ENCODE results near the gene TUFT1.
"Not testable (repeated sequence)": the region's sequence is repeated elsewhere in the genome, so short reads cannot be mapped to it uniquely, and the experiment has no call there.

The TUFT1 gene

DNA sequence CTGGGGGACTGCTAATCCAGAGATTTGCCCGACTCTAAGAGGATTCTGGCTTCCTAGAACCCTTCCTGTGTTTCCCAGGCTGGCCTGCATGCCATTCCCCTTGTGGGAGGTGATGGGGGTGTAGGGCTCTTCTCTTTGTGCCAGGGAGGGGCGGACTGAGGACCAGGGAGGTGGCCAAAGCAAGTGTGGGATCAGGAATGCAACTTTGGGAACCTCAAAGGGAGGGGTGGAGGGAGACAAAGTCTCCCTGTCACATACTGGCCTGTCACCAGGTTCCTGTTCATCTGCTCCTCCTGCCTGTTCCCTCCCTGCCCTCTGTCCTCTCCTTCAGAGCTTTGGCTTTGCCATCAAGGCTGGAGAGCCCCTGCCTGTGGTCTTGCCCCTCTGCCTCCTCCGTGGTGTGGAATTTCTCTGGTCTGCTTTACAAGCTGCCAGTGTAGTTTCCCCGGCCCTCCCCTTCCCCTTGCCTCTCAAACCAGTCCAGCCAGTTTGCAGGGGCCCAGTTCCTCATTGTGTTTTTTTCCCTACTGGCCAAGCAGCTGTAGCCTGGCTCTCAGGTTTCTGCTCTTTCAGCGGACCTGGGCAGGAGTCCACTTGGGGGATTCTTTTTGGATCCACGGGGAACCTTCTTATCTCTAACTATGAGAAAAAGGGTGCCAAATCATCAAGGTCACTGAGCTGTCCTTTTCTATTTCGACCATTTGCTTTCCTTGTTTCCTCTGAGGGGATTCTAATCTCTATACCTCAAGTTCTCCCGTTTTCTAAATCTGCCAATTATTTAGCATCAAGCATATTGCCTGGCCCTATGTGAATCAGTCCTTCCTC is 27.1 kb upstream of the TUFT1 start:
- DNase-seq = no peak

DNA sequence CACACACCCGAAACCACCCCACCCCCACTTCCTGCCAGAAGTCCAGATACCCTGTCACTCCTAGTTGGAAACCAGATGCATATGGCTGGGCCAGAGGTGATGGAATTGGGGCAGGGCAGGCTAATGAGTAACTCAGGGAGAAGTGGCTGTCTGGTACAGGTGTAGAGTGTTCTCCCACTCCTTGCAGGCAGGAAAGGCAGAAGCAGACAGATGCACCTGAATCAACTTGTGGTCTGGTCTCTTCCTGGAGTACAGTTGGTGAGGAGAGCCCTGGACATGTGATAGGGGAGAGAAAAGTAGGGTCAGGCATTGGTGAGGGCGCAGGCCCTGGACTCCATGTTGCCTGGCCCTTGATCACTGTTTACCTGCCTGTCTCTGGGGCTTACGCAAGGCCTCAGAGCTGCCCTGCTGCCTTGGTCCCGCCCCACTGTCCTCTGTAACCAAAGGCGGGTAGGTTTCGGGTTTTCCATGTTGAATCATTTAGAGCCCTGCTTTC is 26.4 kb upstream of the TUFT1 start:
- DNase-seq = no peak

DNA sequence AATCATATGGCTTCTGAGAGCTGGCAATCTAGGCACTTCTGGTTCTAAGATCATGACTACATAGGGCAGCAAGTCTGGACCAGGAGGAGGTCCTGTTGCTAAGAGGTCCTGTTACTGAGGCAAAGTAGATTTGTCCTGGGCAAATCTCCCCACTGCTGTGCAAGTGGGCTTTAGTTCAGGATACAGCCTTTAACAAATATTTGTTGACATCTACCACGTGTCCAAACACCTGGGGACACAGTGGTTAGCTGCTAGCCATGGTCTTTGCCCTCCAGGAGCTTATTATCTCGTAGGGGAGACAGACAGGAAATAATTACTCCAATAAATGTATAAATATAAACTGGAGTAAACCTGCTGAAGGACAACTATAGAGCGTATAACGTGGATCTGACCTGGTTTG is 25.7 kb upstream of the TUFT1 start:
- DNase-seq = no peak

DNA sequence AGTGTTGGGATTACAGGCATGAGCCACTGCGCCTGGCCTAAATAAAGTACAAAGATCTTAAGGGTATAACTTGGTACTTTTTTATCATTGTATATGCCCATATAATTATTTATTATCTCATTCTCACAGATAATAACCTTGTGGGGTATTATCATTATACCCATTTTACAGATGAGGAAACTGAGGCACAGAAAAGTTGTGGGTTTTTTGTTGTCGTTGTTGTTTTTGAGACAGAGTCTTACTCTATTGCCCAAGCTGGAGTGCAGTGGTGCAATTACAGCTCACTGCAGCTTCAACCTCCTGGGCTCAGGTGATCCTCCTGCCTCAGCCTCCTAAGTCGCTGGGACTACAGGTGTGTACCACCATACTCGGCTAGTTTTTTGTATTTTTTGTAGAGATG is 24.8 kb upstream of the TUFT1 start:
- no peak for DNase-seq

DNA sequence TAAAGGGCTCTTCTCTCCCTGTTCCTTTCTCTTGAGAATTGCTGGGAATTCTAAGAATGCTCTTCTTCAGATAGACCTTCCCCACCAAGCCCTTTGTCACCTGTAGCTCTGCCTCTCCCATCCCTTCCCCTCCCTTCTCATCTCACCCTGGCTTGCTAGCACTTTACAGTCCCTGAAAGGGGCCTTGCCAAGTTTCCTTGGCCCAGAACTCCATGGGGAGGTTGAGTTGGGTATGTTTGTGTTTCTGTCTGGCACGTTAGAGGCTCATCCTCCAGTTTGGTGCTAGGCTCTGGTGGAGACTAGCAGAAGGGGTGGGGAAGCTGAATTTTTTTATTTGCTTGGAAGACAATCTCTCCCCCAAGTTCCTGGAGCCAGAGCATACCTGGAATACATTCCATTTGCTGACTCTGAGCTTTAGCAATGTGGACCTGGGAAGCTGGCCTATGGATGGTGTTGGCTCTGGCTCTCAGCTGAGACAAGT is 24.0 kb upstream of the TUFT1 start:
- no peak for DNase-seq

DNA sequence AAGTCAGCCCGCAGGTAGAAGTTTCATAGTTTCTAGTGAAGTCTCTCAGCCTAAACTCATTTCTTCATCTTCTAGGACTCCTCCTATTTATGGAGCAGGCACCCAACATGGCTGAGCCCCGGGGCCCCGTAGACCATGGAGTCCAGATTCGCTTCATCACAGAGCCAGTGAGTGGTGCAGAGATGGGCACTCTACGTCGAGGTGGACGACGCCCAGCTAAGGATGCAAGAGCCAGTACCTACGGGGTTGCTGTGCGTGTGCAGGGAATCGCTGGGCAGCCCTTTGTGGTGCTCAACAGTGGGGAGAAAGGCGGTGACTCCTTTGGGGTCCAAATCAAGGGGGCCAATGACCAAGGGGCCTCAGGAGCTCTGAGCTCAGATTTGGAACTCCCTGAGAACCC is 21.7 kb upstream of the TUFT1 start:
- DNase-seq = no peak

DNA sequence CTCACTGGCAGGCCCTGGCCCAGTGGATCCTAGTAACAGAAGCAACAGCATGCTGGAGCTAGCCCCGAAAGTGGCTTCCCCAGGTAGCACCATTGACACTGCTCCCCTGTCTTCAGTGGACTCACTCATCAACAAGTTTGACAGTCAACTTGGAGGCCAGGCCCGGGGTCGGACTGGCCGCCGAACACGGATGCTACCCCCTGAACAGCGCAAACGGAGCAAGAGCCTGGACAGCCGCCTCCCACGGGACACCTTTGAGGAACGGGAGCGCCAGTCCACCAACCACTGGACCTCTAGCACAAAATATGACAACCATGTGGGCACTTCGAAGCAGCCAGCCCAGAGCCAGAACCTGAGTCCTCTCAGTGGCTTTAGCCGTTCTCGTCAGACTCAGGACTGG is 21.2 kb upstream of the TUFT1 start:
- DNase-seq = no peak

DNA sequence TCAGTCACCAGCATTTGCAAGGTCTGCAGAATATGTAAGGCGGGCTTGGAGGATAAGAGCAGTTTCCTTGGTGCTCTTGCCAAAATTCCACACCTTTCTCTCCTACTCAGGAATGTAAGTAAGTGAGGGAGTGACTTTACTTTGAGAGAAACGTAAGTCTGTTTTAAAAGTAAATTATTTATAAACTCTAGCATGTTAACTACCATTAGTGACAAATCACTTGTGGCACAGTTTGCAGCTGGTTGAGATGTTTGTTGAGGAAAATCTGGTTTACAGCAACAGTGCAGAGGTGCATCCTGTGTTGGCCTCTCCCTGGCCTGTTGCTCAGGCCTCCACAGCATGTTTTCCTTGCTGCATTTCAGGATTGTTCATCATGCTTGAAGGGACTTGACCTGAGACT is 20.4 kb upstream of the TUFT1 start:
- no peak for DNase-seq

DNA sequence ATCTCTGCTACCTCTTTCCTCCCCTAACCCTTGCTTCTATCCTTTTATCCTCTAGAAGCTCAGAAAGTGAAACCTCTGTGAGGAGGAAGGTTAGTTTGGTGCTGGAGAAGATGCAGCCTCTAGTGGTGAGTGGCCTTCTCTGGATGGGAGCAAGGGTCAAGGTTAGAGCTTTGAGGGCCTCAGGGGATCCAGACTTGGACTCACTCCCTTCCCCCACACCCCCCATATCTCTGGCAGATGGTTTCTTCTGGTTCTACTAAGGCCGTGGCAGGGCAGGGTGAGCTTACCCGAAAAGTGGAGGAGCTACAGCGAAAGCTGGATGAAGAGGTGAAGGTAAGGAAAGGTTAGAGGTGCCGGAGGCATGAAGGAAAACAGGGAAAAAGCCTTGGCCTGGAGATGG is 19.8 kb upstream of the TUFT1 start:
- DNase-seq = no peak

DNA sequence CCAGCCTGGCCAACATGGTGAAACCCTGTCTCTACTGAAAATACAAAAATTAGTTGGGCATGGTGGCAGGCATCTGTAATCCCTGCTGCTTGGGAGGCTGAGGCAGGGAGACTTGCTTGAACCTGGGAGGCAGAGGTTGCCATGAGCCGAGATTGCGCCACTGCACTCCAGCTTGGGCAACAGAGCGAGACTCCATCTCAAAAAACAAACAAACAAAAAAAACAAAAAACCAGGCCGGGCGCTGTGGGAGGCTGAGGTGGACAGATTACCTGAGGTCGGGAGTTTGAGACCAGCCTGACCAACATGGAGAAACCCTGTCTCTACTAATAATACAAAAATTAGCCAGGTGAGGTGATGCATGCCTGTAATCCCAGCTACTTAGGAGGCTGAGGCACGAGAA is 17.7 kb upstream of the TUFT1 start:
- not testable (repeated sequence) for DNase-seq

DNA sequence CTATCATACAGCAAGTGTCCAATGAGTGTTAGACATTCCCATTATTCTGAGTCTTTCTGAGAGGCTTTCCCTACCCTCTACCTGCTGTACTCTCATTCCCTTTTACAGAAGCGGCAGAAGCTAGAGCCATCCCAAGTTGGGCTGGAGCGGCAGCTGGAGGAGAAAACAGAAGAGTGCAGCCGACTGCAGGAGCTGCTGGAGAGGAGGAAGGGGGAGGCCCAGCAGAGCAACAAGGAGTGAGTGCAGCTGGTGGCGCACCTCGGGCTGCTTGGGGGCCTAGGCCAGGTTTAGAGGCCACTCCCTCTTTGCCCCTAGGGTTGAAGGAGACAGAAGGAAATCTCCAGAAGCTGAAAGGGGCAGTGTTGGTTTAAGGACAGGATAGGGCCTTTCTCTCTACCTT is 16.8 kb upstream of the TUFT1 start:
- no peak for DNase-seq

DNA sequence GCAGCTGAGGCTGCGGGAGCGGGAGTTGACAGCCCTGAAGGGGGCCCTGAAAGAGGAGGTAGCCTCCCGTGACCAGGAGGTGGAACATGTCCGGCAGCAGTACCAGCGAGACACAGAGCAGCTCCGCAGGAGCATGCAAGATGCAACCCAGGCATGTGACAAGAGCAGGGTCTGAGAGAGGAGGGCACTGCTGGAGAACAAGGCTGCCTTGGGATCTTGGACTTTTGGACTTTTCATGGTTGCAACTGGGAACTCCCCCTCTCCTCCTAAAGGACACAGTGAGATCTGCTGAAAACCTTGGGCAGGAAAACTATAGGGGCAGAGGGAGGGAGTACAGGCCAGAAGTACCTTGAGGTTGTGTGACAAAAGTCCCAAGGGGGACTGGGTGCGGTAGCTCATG is 15.4 kb upstream of the TUFT1 start:
- no peak for DNase-seq

DNA sequence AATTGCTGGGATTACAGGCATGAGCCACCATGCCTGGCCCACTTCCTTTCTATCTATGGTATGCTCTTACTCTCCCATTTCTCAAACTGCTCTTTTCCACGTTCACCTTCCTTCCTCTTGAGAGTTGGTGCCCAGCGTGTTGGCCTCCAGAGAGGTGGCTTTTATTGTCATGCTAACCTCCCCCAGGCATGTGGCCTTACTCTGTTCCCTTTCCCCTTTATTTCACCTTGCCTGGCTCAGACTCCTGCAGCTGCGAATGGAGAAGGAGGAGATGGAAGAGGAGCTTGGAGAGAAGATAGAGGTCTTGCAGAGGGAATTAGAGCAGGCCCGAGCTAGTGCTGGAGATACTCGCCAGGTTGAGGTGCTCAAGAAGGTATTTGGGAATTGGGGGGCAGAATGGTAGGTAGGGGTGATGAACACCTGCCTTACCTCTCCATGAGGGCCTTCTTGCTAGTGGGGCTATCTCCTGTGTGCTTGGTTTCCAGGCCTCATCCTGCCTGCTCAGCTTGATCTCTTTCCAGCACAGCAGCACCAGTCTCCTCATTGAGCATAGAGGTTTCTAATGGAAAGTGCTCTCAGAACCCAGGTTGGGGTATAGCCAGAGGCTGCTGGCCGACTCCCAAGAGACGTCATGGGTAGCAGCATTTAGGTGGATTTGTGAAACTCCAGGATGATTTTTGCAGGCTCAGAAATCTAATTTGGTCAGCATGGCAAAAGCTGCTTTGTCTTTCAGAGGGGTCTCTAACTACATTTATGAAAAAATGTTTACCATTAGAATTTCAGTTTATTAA is 13.2 kb upstream of the TUFT1 start:
- DNase-seq = no peak

DNA sequence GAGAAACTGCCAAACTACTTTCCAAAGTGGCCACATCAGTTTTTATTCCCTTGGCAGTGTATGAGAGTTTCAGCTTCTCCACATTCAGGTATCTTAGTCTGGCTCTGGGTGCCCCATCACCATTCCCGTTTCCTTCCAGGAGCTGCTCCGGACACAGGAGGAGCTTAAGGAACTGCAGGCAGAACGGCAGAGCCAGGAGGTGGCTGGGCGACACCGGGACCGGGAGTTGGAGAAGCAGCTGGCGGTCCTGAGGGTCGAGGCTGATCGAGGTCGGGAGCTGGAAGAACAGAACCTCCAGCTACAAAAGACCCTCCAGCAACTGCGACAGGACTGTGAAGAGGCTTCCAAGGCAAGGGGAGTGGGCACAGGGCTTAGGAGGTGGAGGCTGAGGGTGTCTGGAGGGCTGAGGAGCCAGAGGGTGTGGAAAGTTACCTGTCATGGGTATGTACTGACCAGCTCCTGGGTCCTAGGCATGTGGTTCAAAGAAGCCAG is 10.9 kb upstream of the TUFT1 start:
- DNase-seq = no peak

DNA sequence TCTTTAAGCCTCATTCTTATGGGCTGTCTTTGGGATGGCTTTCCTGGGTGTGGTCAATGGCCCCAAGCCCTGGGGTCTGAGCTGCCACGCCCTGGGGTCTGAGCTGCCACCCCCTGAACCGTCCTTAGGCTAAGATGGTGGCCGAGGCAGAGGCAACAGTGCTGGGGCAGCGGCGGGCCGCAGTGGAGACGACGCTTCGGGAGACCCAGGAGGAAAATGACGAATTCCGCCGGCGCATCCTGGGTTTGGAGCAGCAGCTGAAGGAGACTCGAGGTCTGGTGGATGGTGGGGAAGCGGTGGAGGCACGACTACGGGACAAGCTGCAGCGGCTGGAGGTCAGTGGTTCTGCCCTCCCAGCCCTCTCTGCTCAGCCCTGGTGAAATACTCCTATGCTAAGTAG is 10.3 kb upstream of the TUFT1 start:
- DNase-seq = no peak

DNA sequence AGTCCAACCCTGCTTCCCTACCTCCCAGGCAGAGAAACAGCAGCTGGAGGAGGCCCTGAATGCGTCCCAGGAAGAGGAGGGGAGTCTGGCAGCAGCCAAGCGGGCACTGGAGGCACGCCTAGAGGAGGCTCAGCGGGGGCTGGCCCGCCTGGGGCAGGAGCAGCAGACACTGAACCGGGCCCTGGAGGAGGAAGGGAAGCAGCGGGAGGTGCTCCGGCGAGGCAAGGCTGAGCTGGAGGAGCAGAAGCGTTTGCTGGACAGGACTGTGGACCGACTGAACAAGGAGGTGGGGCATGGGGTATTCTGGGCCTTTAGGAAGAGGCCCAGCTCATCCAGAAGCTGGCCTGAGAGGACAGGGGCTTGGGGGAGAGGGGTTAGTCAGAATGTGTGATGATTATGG is 9.6 kb upstream of the TUFT1 start:
- DNase-seq = no peak

DNA sequence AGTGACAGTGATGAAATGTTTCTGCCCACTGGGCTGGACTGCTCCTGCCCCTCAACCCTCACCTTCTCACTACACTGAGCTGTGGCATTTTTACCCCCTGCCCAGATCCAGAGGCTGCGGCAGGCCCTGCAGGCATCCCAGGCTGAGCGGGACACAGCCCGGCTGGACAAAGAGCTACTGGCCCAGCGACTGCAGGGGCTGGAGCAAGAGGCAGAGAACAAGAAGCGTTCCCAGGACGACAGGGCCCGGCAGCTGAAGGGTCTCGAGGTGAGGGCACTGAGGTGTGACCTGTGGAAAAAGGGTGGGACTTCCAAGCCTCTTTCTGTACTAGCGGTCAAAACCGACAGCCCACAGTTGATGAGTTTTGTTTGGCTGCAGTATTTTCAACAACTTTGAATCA is 6.2 kb upstream of the TUFT1 start:
- no peak for DNase-seq

DNA sequence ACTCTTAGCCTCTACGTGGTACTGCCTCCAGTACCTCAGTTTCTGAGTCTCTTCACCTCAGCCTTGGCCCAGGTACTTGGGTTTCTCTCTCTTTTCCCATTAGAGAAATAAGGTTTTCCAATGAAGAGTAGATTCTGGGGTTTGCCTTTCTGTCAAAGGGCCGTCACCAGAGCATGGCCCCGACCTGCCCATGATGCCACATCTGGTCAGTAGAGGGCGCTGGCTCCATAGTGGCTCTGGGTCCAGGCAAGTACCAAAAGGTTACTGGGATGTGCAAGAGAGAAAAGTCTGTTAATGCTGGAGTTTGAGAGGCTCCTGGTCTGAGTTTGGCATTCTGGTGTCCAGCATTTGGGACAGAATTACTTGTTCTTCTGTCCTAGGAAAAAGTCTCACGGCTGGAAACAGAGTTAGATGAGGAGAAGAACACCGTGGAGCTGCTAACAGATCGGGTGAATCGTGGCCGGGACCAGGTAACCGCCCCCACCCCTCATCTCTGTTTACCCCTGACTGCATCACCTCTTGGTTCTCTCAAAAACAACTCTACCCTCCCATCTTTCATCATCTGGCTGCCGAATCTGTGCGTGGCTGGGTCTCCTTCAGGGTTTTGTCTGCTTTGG is 5.3 kb upstream of the TUFT1 start:
- DNase-seq = peak; percentile 80

DNA sequence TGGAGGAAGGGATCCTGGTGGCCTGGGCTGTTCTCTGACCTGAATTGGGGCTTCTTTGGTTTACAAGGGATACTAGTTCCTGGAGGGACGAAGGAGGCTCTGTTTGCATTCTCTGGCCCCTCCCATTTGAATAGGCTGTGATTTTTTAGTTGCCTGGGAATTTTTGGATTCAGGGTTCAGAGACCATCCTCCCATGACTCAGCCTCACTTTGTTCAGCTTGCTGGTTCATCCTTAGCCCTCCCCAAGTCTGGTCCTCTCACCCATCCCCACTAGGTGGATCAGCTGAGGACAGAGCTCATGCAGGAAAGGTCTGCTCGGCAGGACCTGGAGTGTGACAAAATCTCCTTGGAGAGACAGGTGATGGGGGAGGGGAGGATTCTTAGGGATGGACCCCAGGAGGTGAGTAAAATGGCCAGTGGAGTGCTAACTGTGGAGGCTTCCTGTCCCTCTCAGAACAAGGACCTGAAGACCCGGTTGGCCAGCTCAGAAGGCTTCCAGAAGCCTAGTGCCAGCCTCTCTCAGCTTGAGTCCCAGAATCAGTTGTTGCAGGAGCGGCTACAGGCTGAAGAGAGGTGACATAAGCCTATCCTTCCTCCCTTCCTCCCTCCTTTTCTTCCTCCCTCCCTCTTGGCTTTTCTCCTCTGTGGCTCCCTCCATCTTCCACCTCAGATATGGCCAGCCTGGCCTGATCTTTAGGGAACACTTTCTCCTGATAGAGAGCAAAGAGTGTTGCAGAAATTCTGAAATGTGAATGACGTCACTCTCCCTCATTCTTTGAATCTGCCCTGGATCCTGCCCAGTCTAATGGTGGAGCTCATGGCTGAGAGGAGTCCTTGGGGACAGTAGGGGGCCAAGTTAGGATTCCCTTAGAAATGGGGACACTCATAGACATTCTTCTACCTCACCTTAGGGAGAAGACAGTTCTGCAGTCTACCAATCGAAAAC is 4.5 kb upstream of the TUFT1 start:
- DNase-seq = no peak

DNA sequence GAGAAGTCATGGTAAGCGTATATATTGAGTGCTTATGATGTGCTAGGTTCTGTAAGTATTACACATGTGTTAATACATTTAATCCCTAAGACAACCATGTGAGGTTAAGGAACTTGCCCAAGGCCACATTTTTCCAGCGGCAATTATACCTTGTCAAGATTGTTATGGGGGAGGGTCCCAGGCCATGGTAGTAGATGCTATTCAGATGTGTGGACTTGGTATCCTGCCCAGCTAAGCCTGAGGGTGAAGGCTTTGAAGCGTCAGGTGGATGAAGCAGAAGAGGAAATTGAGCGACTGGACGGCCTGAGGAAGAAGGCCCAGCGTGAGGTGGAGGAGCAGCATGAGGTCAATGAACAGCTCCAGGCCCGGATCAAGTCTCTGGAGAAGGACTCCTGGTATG is 3.6 kb upstream of the TUFT1 start:
- no peak for DNase-seq

DNA sequence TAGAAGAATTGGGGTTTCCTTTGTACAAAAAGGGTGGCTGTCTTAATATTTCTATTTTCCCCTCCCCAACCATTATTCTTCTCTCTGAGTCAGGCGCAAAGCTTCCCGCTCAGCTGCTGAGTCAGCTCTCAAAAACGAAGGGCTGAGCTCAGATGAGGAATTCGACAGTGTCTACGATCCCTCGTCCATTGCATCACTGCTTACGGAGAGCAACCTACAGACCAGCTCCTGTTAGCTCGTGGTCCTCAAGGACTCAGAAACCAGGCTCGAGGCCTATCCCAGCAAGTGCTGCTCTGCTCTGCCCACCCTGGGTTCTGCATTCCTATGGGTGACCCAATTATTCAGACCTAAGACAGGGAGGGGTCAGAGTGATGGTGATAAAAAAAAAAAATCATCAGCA is 3.0 kb upstream of the TUFT1 start:
- no peak for DNase-seq

DNA sequence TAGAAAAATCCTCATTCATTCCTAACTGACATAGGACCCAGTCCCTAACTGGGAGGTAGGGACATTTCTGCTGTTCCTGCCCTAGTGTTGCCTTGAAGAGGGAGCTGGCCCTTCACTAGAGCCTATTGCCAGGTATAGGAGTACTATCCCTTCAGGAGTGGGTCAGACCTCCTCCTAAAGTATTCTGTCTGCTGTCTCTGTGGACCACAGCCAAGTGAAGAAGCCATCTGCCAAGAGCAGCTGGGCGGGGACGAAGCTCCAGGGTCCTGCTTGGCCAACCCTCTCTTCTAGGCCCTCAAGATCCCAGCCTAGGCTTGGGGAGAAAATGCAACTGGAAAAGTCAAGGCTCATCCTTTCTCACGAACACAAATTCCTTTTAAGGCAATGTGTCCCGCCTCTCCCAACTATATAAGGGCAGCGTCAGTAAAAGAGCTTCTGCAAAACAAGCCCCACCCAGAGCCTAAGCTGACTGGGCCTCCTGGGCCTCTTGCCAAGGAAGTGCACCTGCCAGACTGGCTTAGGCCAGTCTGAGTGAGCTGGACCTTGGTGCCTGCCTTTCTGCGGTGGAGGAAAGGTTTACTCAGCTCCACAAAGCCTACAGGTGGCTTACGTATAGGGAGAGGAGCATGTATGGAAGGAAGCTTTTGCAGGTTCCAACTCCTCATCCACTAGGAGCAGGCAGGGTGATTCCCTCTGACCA is 638 bp upstream of the TUFT1 start:
- DNase-seq = peak; percentile 46
